H9 (cell line): ENCODE measurements around the gene TFF2. TPM values are rescaled to one million over a fixed set of nuclear protein-coding genes. Genes with fewer than 3 reads are reported as not detected.

Experiments used
- DNase-seq: peaks from one replicate; pipeline ENCODE4 v3.0.0-alpha.2; 2017
- H2AFZ ChIP-seq: one replicate; pipeline ENCODE4 v1.6.1; 2013; ENCODE audit warnings: mild to moderate bottlenecking, low read length, control low read depth, moderate library complexity
- H2AK5ac ChIP-seq: 2 replicates; pipeline ENCODE4 v1.6.1; 2013; ENCODE audit warnings: low read length, control low read depth, mixed read lengths; ENCODE audit not compliant: insufficient read length
- H2BK120ac ChIP-seq: one replicate; pipeline ENCODE4 v1.6.1; 2013; ENCODE audit warnings: low read depth, mild to moderate bottlenecking, low read length, control low read depth, inconsistent platforms; ENCODE audit not compliant: poor library complexity, severe bottlenecking
- H2BK12ac ChIP-seq: 2 replicates; pipeline ENCODE4 v1.6.1; 2013; ENCODE audit warnings: low read length, control low read depth, mixed read lengths, low read depth; ENCODE audit not compliant: insufficient read length
- H2BK15ac ChIP-seq: 2 replicates; pipeline ENCODE4 v1.6.1; 2013; ENCODE audit warnings: low read depth, low read length, control low read depth
- H2BK20ac ChIP-seq: one replicate; pipeline ENCODE4 v1.6.1; 2013; ENCODE audit warnings: low read depth, mild to moderate bottlenecking, low read length, control low read depth, inconsistent platforms; ENCODE audit not compliant: poor library complexity, severe bottlenecking
- H2BK5ac ChIP-seq: 2 replicates; pipeline ENCODE4 v1.6.1; 2013; ENCODE audit warnings: low read length, control low read depth, mixed read lengths; ENCODE audit not compliant: insufficient read length
- H3K14ac ChIP-seq: 2 replicates; pipeline ENCODE4 v1.6.1; 2013; ENCODE audit warnings: low read length, control low read depth; ENCODE audit not compliant: insufficient read depth
- H3K18ac ChIP-seq: 2 replicates; pipeline ENCODE4 v1.6.1; 2013; ENCODE audit warnings: low read depth, mild to moderate bottlenecking, mixed read lengths, low read length, control low read depth; ENCODE audit not compliant: insufficient read length
- H3K23ac ChIP-seq: 2 replicates; pipeline ENCODE4 v1.6.1; 2013; ENCODE audit warnings: low read length, control low read depth, mixed read lengths, low read depth; ENCODE audit not compliant: insufficient read length
- H3K23me2 ChIP-seq: 2 replicates; pipeline ENCODE4 v1.6.1; 2013; ENCODE audit warnings: low read depth, mild to moderate bottlenecking, mixed read lengths, low read length, control low read depth; ENCODE audit not compliant: insufficient read length, poor library complexity, severe bottlenecking
- H3K27ac ChIP-seq: 2 replicates; pipeline ENCODE4 v1.5.1; 2013; ENCODE audit warnings: low read length, control low read depth, mixed read lengths, low read depth; ENCODE audit not compliant: insufficient read length
- H3K27me3 ChIP-seq: 2 replicates; pipeline ENCODE4 v1.6.1; 2013; ENCODE audit warnings: low read length, control low read depth, inconsistent platforms; ENCODE audit not compliant: insufficient read depth
- H3K4ac ChIP-seq: 2 replicates; pipeline ENCODE4 v1.6.1; 2013; ENCODE audit warnings: low read depth, mild to moderate bottlenecking, control low read depth, inconsistent platforms, low read length, moderate library complexity
- H3K4me1 ChIP-seq: 2 replicates; pipeline ENCODE4 v1.6.1; 2013; ENCODE audit warnings: low read length, control low read depth, inconsistent platforms; ENCODE audit not compliant: insufficient read depth
- H3K4me2 ChIP-seq: 2 replicates; pipeline ENCODE4 v1.6.1; 2013; ENCODE audit warnings: low read length, control low read depth, mixed read lengths; ENCODE audit not compliant: insufficient read length, insufficient read depth
- H3K56ac ChIP-seq: 2 replicates; pipeline ENCODE4 v1.6.1; 2013; ENCODE audit warnings: low read depth, mild to moderate bottlenecking, mixed read lengths, low read length, control low read depth; ENCODE audit not compliant: insufficient read length
- H3K79me1 ChIP-seq: 2 replicates; pipeline ENCODE4 v1.6.1; 2013; ENCODE audit warnings: low read depth, mild to moderate bottlenecking, moderate library complexity, low read length, control low read depth, inconsistent platforms; ENCODE audit not compliant: insufficient read depth, poor library complexity, severe bottlenecking
- H3K79me2 ChIP-seq: 2 replicates; pipeline ENCODE4 v1.6.1; 2013; ENCODE audit warnings: low read length, control low read depth, inconsistent platforms; ENCODE audit not compliant: insufficient read depth
- H3K9ac ChIP-seq: 2 replicates; pipeline ENCODE4 v1.6.1; 2013; ENCODE audit warnings: low read length, control low read depth, mixed read lengths; ENCODE audit not compliant: insufficient read length; ENCODE audit errors: extremely low read depth
- H3K9me3 ChIP-seq: one replicate; pipeline ENCODE4 v1.6.1; 2013; ENCODE audit warnings: low read depth, low read length, inconsistent platforms; ENCODE audit not compliant: control insufficient read depth
- H3T11ph ChIP-seq: one replicate; pipeline ENCODE4 v1.6.1; 2013; ENCODE audit warnings: mild to moderate bottlenecking, low read length, control low read depth, inconsistent platforms
- H4K20me1 ChIP-seq: one replicate; pipeline ENCODE4 v1.6.1; 2013; ENCODE audit not compliant: control insufficient read depth, insufficient read length, insufficient read depth
- H4K5ac ChIP-seq: 2 replicates; pipeline ENCODE4 v1.6.1; 2013; ENCODE audit warnings: low read depth, mild to moderate bottlenecking, mixed read lengths, low read length, control low read depth; ENCODE audit not compliant: insufficient read length
- H4K8ac ChIP-seq: replicated peaks from 2 replicates; pipeline ENCODE4 v1.6.1; 2013; ENCODE audit warnings: low read length, control low read depth, mixed read lengths, low read depth; ENCODE audit not compliant: insufficient read length
- H4K91ac ChIP-seq: 2 replicates; pipeline ENCODE4 v1.6.1; 2013; ENCODE audit warnings: low read depth, mild to moderate bottlenecking, moderate library complexity, mixed read lengths, low read length, control low read depth; ENCODE audit not compliant: insufficient read length
- H3K27ac Mint-ChIP-seq, 3 experiments: 2 replicates in 2 of 3; 3 replicates in 1 of 3; pipeline ENCODE4 v1.8.0; 2020 to 2021; ENCODE audit warnings: mixed read lengths in 3 of 3, mild to moderate bottlenecking in 1 of 3, moderate library complexity in 1 of 3
- H3K27me3 Mint-ChIP-seq: 2 replicates; pipeline ENCODE4 v1.8.0; 2021; ENCODE audit warnings: low read depth, mild to moderate bottlenecking, moderate library complexity, mixed read lengths
- H3K36me3 Mint-ChIP-seq, 3 experiments: 2 replicates in 2 of 3; 3 replicates in 1 of 3; pipeline ENCODE4 v1.8.0; 2020 to 2021; ENCODE audit warnings: low read depth in 3 of 3, mixed read lengths in 3 of 3; ENCODE audit not compliant: insufficient read depth in 1 of 3
- H3K4me1 Mint-ChIP-seq, 2 experiments: 2 replicates each; pipeline ENCODE4 v1.8.0; 2020; ENCODE audit warnings: mixed read lengths in 2 of 2
- H3K4me3 Mint-ChIP-seq, 2 experiments: 2 replicates in 1 of 2; 3 replicates in 1 of 2; pipeline ENCODE4 v1.8.0; 2020 to 2021; ENCODE audit warnings: mild to moderate bottlenecking in 2 of 2, mixed read lengths in 2 of 2, moderate library complexity in 1 of 2
- H3K9me3 Mint-ChIP-seq, 2 experiments: 2 replicates in 1 of 2; 3 replicates in 1 of 2; pipeline ENCODE4 v1.8.0; 2020; ENCODE audit warnings: mild to moderate bottlenecking in 2 of 2, mixed read lengths in 2 of 2, moderate library complexity in 1 of 2
- CTCF ChIP-seq: fragments of 200-600 bp; sonication (generic); conservative IDR thresholded peaks from 3 replicates; pipeline ENCODE4 v1.8.0; 2021; ENCODE audit warnings: antibody characterized with exemption, mild to moderate bottlenecking
- WGBS: extraction: QIAGEN DNeasy Blood & Tissue Kit; methylation state at CpG from one replicate; pipeline ENCODE4 v1.1.7; 2013; ENCODE audit warnings: missing lambda C conversion rate, low lambda C conversion rate, mixed read lengths; ENCODE audit not compliant: insufficient read length; ENCODE audit errors: extremely low coverage; 5-methylcytosine and 5-hydroxymethylcytosine counted together
- total RNA-seq: library from RNA; stranded (reverse); gene quantifications from 2 replicates; pipeline ENCODE4 v1.2.1, GENCODE V29; 2021

Gene TFF2
- total RNA-seq, 1 experiment from 2014 or later: not detected

DNA sequence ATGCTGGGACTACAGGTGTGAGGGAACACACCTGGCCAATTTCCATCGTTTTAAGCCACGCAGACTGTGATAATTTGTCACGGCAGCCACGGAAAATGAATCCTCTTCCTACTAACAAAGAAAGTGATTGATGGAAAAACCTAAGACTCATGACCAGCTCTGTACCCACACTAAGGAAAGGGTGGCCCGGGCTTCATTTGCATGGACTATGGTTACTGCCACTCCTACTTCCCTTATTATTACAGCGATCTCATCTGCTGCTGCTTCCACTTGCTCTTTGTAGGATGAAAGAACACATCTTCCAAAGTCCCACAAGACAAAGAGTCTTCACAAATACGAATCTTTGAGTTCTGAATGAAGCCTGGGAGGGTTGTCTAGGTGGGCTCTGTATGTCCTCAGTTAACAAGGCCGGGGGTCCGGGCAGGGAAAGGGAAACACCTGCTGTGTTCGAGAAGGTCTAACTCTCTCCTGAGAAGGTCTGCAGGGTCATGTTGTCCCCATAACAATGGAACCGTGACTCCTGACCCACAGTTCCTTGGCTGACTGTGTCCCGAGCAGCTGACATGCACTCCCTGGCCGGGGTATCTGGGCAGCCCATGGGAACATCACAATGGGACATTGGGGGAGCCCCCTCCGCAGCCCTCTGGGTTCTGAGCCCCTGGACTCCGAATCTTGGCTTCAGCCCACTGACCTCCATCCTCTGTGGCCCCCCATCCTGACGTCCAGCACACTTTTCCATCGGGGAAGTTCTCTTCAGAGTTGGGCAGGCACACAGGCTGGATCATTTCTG is 28.8 kb upstream of the TFF2 start:
- H2BK5ac ChIP-seq: no peak overlapping the region
- H3K27ac ChIP-seq: no peak overlapping the region
- H3K23ac ChIP-seq: no peak overlapping the region
- Mint-ChIP-seq H3K4me3 (no peak overlapping the region), H3K9me3 (peaks cover 6 to 12% of the 10 kb centered on the region in 2 experiments), H3K27ac (no peak overlapping the region), H3K4me1 (peaks cover 3 to 5% of the 10 kb centered on the region in 2 experiments; a peak in 3 of 4 replicates), H3K27me3 (peaks cover 18% of the 10 kb centered on the region), H3K36me3 (peaks cover 0 to 9% (median 0%) of the 10 kb centered on the region in 3 experiments; a peak in 2 of 7 replicates)
- DNase-seq: no peak
- H3K23me2 ChIP-seq: no peaks in the 10 kb centered on the region
- no peak overlapping the region for H2BK20ac ChIP-seq
- H3K9me3 ChIP-seq: no peaks in the 10 kb centered on the region
- no peak overlapping the region for H4K91ac ChIP-seq
- H3K79me1 ChIP-seq: no peaks in the 10 kb centered on the region
- H2AK5ac ChIP-seq: no peak overlapping the region
- no peak overlapping the region; the same call in 1 of the 2 replicates for H3K14ac ChIP-seq
- no peak overlapping the region for H2BK120ac ChIP-seq
- H4K20me1 ChIP-seq: no peaks in the 10 kb centered on the region
- no peak overlapping the region for H2BK15ac ChIP-seq
- H2BK12ac ChIP-seq: no peak overlapping the region
- TF ChIP-seq CTCF: no peak
- no peaks in the 10 kb centered on the region for H3K4me1 ChIP-seq
- no peaks in the 10 kb centered on the region for H3K27me3 ChIP-seq
- no peak overlapping the region for H4K5ac ChIP-seq
- H3T11ph ChIP-seq: no peak overlapping the region
- no peak overlapping the region for H3K4ac ChIP-seq
- no peak overlapping the region for H3K56ac ChIP-seq
- no CpG with 5 or more reads among the region's 17 CpGs for WGBS
- no peak overlapping the region for H2AFZ ChIP-seq
- H3K79me2 ChIP-seq: no peaks in the 10 kb centered on the region
- H3K9ac ChIP-seq: no peak overlapping the region
- no peak overlapping the region for H4K8ac ChIP-seq
- H3K4me2 ChIP-seq: no peak overlapping the region
- no peak overlapping the region for H3K18ac ChIP-seq
